Esophagus mucosa (tissue), 1 donor: Measurements from ENCODE around the gene MXRA7. TPM values are rescaled to one million over a fixed set of nuclear protein-coding genes. Genes with fewer than 3 reads are reported as not detected.
A peak's percentile ranks its signal among the peaks of the same experiment; 100 is the strongest.
"Not testable (repeated sequence)": the region's sequence is repeated elsewhere in the genome, so short reads cannot be mapped to it uniquely, and the experiment has no call there.

ENCODE experiments used
- ATAC-seq: fragments of 200-7000 bp; cut with Tn5 transposase; one replicate; pipeline ENCODE4 v1.9.1; 2020
- total RNA-seq: library from RNA; stranded (reverse); gene quantifications from one replicate; pipeline ENCODE4 v1.2.4, GENCODE V29; 2023
- donor health status: DM: yes; HTN: yes; CAD: no.

MXRA7 gene
- total RNA-seq, 1 donor from 2014 or later = 32.3 TPM

GRCh38 chr17:76642032-76642561, 68.7 kb downstream of the MXRA7 start:
- no peak for ATAC-seq

GRCh38 chr17:76641501-76641900, 69.3 kb downstream of the MXRA7 start:
- ATAC-seq = peak; percentile 50

- no peak for ATAC-seq
Measured at GRCh38 chr17:76640550-76641380, 70.0 kb downstream of the MXRA7 start.

GRCh38 chr17:76638263-76638662, 72.5 kb downstream of the MXRA7 start:
- ATAC-seq = no peak

GRCh38 chr17:76636486-76637206, 74.1 kb downstream of the MXRA7 start:
- ATAC-seq = not testable (repeated sequence)

GRCh38 chr17:76635659-76636360, 75.0 kb downstream of the MXRA7 start:
- ATAC-seq = no peak

- no peak for ATAC-seq
Measured at GRCh38 chr17:76635039-76635438, 75.7 kb downstream of the MXRA7 start.

- ATAC-seq = no peak
Measured at GRCh38 chr17:76633628-76634328, 77.0 kb downstream of the MXRA7 start.

- ATAC-seq = peak; percentile 90
Measured at GRCh38 chr17:76631821-76632565, 78.8 kb downstream of the MXRA7 start.

- no peak for ATAC-seq
Measured at GRCh38 chr17:76630151-76630550, 80.6 kb downstream of the MXRA7 start.

Other genes with a start within 250 kb of the MXRA7 start
- gene AANAT, start 243.4 kb downstream of the MXRA7 start, total RNA-seq = not detected
- gene RHBDF2, start 209.5 kb downstream of the MXRA7 start, total RNA-seq = 36.8 TPM
- 2.6 TPM for gene CYGB, start 173.3 kb downstream of the MXRA7 start, total RNA-seq
- 0.64 TPM for gene PRCD, start 170.9 kb downstream of the MXRA7 start, total RNA-seq
- gene ST6GALNAC2, start 125.1 kb downstream of the MXRA7 start, total RNA-seq = 24.0 TPM
- 16.9 TPM for gene ST6GALNAC1, start 67.2 kb downstream of the MXRA7 start, total RNA-seq
- 11.0 TPM for gene JMJD6, start 15.6 kb upstream of the MXRA7 start, total RNA-seq
- gene METTL23, start 15.9 kb upstream of the MXRA7 start, total RNA-seq = 17.8 TPM
- 162 TPM for gene SRSF2, start 26.4 kb upstream of the MXRA7 start, total RNA-seq
- 22.6 TPM for gene MFSD11, start 27.2 kb upstream of the MXRA7 start, total RNA-seq
- 0.20 TPM for gene MGAT5B, start 157.4 kb upstream of the MXRA7 start, total RNA-seq